HL-60/S4 (cell line): ENCODE data around the gene SRSF2.
"Not testable (repeated sequence)": the region's sequence is repeated elsewhere in the genome, so short reads cannot be mapped to it uniquely, and the experiment has no call there.

ENCODE experiments used
- in situ Hi-C: fragments of 300-500 bp; cut with MboI; formaldehyde crosslinking; loops from 2 replicates; pipeline ENCODE4 v1.14.3; 2022; ENCODE audit warnings: low sequenced_read_pairs

The SRSF2 gene

DNA sequence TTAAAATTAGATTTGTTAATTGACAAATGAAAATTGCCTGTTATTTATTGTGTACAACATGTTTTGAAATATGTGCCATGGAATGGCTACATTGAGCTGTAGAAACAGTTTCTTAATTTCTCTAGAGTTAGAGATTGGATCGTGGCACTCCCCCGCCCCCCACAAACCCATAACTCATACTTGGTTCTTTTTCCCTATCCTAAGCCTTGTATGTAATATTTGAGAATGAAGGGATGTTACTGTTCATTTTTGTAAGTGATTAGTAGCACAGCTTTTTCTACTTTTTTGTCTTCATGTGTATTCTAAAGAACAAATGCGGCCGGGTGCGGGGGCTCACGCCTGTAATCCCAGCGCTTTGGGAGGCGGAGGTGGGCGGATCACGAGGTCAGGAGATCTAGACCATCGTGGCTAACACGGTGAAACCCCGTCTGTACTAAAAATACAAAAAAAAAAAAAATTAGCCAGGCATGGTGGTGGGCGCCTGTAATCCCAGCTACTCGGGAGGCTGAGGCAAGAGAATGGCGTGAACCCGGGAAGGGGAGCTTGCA is 2.5 kb upstream of the SRSF2 start:
- in situ Hi-C loops, result not testable (repeated sequence)

DNA sequence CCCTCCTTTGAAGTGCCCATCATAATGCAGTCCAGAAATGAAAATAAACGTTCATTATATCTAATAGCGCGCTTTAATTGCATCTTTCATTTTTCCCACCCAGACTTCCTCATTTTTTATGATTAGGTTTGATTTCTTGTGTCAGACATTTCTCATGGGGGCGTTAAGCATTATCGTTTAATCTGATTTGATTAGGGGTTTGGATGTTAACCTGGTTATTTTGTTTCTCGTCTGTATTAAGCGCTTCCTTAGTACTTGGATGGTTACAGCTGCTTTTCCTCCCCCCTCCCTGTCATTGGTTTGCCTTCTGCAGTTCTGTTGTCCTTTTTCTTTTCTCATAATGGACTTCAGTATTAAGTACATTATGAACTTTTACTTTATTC is 1.3 kb upstream of the SRSF2 start:
- in situ Hi-C loops, result no loop called here

DNA sequence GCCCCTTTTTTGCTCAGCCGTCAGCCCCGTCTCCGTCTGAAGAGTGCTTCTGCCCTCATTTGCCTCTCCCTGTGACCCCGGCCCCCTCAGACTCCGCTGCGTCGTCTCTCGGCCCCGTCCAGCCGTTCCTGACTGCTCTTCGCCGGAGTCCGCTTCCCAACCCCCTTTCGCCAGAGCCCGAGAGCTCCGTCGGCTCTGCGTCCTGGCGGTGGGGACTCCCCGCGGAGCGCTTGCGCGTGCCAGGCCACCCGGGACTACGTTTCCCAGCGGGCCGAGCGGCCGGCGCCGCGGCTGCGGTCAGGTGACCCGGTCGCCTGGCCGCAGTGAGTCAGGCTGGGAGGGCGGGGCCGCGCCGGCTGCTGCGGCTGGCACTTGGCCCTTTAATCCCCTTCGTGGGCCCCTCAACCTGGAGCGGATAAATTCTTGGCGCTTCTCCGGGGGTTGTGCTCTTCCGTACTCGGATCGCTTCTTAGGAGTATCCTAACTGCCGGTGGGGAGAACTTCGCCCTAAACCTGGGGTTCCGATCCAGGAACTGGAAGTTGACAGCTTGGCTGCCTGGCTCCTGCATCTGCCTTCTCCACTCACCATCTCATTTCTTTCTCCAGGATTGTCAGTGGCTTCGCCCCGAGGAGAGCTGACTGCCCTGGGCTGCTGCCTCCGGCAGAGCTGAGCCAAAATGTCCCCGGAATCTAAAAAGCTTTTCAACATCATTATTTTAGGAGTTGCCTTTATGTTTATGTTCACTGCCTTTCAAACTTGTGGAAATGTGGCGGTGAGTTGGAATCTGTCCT is 741 bp upstream of the SRSF2 start, which contains the start of gene MFSD11:
MFSD11 (plus strand) TSS at position 444 of the 792 bp plus-strand sequence; CDS start at position 678, 234 bp downstream.
- in situ Hi-C loops, result no loop called here

DNA sequence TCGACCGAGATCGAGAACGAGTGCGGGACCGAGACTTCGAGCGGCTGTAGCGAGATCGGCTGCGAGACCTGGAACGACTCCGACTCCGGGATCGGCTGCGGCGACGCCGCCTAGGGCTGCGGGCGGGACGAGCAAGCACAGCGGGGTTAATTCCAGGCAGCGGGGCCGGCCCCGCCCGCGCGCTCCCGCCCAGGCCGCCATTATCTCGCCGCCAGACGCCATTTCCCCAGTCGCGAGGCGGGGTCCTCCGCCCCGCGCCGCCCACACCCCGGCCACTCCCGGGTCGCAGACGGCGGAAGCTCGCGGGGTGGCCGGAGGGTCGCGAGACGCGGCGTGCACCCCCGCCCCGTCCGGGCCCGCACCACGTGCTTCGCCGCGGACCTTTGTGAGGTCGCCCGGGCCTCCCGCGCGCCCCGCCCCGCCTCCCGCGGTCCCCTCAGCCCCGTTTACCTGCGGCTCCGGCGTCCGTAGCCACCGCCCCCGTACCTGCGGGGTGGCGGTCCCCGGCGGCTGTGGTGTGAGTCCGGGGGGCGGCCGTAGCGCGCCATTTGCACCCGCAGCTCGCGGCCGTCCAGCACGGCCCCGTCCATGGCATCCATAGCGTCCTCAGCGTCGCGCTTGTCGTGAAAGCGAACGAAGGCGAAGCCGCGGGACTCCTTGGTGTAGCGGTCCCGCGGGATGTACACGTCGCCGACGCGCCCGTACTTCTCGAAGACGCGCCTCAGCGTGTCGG is 616 bp downstream of the SRSF2 start:
- in situ Hi-C loops, result no loop called here

DNA sequence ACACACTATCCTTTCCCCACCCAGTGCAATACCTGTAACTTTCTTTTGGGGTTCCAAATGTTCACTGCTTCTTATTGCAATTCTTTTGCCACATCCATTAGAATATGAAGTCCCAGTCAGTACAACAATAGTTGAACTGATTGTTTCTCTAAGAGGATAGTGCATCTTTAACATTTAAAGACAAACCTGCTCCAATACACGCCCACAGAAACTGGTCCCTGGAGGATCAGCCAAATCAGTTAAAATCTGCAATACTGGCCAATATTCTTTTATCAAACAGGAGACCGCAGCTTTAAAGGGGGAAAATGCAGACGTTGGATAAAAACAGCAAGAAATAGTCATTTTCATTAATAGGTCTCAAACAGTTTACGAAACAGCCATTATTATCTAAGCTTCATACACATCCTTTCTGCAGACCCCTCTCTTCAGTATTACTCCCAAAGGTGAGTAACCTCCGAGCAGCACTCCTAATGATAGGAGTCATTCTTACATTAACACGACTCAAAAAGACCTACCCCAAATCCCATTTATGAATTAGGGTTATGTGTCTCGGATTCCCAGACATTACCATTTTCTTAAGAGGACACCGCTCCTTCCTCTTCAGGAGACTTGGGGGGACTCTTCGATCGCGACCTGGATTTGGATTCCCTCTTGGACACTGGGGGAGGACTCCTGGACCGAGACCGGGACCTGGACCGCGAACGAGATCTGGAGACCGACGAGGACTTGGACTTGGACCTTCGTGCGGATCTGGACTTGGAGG is 1.4 kb downstream of the SRSF2 start:
- in situ Hi-C loops, result no loop called here

DNA sequence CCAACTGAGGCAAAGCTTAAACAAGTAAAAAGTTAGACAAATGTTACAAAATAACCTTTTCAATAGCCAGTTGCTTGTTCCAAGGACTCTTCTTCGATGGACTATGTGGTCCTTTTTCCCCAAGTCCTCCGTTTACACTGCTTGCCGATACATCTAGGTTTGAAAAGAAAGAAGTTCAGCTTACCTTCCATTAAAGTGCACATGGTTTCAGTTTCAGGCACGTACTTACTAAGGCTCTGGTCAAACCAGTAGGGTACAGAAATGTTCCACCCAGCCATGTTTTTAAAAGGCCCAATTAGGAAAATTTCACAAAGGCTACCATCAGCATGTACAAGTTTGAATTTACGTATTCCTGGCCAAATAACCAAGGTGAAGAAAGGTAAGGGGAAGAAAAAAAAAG is 2.1 kb downstream of the SRSF2 start:
- in situ Hi-C loops, result no loop called here

DNA sequence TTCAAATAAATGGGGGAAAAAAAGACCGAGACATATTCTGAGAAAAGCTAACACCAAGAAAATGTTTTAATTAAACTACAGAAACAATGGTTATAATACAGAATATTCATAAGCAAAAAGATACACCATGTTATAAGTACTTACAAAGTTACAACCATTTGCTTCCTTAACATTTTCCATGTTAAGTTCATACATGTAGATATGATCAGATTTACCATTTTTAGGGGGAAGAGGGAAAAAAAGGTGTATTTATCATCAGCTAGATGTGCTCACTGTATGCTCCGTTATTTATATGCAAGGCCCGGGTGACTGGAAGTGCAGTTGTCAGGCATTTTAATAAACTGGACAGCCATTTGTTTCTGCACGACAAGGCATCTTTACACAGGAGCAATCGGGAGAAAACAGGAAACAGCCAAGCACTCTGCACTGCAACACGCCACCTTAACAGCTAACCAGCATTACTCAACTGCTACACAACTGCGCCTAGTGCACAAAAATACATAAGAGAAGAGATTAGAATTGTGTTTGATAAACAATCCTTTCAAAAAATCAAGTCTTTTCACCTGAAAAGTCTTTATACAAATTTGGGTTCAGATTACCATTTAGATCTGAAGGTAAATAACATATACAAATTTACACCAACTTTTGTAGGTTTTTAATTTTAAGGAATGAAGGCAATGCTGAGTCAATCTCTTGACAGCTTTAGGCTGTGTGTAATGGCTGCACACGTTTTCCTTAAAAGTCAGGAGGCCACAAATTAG is 2.9 kb downstream of the SRSF2 start:
- in situ Hi-C loops, result no loop called here

DNA sequence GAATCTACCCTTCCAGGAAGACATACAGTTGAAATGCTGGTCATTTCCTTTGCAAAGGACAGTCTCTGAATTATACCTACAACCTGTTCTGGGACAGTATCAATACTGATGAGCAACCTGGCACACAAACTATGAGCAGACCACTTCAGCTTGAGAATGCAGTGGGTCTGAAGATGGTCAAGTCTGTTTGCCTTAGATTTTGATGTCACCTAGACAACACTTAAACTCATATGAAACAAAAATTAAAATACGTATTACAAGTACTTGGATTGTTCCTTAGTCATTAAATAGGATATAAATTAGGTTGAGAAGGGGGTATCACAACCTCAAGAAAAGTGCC is 3.5 kb downstream of the SRSF2 start:
- in situ Hi-C loops, result no loop called here

DNA sequence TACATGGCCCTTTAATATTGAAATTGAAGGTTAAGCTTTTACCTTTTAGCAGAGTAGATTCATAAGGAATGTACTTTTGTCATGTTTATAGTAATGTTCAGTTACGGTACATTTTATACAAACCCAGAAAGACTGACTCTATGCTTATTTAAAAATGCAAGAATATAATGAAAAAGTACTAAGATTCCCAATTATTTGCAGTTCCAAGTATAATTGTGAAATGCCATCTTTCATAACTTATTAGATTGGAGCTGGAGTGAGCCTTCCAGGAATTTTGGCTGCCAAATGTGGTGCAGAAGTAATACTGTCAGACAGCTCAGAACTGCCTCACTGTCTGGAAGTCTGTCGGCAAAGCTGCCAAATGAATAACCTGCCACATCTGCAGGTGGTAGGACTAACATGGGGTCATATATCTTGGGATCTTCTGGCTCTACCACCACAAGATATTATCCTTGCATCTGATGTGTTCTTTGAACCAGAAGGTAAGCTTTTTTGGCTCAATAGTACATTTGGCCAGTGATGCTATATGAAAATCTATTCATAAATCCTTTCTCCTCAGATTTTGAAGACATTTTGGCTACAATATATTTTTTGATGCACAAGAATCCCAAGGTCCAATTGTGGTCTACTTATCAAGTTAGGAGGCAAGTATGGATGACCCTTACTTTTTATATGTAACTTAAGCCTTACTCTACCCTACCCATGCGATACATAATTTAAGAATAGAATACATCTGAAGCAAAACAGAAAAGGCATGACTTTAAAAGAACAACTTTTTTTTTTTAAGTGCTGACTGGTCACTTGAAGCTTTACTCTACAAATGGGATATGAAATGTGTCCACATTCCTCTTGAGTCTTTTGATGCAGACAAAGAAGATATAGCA is 4.2 kb downstream of the SRSF2 start:
- in situ Hi-C loops, result no loop called here

DNA sequence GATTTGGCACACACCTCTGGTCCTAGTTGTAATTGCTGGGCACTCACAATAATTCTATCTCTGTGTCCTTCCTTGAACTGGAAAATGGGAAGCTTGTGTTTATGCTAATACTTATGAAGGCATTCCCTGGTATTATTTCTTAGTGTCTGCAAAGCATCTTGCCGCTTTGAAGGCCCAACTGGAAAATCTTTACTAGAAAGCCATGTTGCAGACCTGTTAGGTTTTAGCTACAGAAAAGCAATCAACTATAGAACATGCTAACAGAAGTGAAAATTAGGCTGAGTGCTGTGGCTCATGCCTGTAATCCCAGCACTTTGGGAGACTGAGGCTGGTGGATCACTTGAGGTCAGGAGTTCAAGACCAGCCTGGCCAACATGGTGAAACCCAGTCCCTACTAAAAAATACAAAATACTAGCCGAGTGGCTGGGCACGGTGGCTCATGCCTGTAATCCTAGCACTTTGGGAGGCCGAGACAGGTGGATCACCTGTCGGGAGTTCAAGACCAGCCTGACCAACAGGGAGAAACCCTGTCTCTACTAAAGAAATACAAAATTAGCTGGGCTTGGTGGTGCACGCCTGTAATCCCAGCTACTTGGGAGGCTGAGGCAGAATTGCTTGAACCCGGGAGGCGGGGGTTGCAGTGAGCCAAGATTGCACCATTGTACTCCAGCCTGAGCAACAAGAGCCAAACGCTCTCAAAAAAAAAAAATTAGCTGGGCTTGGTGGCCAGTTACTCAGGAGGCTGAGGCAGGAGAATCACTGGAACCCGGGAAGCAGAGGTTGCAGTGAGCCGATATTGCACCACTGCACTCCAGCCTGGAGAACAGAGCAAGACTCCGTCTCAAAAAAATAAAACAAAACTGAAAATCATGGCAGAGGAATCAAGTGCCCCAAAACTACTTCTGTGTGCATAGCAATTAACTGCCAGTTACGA is 5.1 kb downstream of the SRSF2 start:
- in situ Hi-C loops, result not testable (repeated sequence)

DNA sequence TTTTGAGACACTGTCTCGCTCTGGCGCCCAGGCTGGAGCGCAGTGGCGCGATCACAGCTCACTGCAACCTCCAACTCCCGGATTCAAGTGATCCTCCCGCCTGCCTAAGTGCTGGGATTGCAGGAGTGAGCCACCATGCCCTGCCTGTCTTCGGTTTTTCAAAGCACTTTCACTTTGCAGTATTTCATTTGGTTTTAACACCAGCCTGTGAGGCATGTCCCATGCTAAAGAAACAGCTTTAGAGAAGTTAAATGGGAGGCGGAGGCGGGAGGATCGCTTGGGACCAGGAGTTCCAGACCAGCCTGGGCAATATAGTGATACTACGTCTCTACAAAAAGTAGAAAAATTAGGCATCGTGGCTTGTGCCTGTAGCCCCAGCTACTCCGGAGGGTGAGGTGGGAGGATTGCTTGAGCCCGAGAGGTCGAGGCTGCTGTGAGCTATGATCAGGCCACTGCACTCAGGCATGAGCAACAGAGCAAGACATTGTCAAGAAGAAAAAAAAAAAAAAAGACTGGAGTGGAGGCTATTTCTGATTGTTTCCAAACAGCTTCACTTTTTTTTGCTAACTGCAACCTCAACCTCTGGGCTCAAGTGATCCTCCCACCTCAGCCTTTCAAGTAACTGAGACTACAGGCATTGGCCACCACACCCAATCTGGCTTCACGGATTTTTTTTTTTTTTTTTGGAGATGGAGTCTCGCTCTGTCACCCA is 9.2 kb downstream of the SRSF2 start:
- in situ Hi-C loops, result no loop called here

DNA sequence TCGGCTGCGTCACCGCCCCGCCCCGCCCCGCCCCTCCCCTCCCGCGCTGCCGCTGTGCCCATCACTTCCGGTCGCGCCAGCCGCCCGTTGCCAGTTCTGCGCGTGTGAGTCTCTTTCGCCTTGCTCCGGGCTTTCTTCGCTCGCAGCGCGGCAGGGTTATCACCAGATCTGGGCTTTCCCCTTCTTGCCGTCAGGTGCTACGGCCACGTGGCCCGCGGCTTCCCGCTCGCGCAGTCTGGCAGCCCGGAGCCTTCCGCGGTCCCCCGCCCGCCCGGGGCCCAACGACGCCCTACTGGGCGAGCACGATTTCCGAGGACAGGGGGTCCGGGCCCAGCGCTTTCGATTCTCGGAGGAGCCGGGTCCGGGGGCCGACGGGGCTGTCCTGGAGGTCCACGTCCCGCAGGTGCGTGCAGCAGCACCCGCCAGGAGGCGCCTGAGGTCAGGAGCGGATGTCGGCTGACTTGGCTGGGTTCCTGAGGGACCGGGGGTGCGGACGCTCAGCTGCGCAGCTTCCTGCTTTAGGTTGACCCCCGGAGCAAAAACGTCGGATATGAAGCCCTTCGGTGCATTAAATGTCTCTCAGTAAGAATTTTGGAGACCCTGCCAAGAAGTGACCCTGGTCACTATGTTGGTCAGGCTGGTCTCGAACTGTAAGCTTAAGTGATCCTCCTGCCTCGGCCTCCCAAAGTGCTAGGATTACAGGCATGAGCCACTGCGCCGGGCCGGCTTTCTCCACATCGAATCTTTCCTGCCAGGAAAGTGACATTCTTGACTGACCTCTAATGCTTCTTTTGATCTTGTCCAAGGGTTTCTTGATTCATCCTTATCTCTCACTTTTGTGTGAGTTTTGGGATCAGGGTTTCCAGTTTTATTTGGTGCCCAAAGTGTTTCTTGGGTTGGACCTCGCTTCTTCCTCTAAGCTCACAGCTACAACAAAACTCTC is 10.1 kb downstream of the SRSF2 start, which contains the start of gene METTL23:
METTL23 (plus strand) TSS at position 64 of the 943 bp plus-strand sequence. CDS start 2,872 bp downstream, outside the sequence.
- in situ Hi-C loops, result no loop called here

DNA sequence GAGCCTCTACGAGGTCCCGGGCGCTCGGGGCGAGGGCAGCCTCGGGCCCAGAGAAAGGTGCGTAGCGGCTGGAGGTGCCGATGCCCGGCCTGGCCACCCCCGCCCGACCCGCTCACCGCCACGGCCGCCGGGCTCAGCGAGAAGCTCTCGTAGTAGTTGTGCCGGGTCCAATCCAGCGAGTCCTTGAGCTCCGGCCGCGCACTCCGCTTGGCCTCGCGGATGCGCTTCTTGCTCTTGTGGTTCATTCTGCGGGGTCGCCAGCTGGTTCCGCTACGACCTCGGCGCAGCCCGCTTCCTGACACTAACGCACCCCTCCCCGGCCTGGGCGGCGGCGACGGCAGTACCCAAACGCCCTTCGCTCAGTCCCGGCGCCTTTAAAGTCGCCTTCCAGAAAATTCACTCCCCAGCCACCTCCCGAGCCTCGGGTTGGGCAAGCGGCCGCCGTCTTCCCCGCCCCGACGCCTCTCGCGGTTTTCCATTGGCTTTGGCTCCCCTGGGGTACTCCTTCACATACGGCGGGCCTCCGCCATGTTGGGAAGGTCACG is 10.8 kb downstream of the SRSF2 start, which contains the start of gene JMJD6:
JMJD6 (minus strand) TSS at position 376 of the 545 bp plus-strand sequence; CDS start at position 245, 131 bp downstream.
- in situ Hi-C loops, result no loop called here

DNA sequence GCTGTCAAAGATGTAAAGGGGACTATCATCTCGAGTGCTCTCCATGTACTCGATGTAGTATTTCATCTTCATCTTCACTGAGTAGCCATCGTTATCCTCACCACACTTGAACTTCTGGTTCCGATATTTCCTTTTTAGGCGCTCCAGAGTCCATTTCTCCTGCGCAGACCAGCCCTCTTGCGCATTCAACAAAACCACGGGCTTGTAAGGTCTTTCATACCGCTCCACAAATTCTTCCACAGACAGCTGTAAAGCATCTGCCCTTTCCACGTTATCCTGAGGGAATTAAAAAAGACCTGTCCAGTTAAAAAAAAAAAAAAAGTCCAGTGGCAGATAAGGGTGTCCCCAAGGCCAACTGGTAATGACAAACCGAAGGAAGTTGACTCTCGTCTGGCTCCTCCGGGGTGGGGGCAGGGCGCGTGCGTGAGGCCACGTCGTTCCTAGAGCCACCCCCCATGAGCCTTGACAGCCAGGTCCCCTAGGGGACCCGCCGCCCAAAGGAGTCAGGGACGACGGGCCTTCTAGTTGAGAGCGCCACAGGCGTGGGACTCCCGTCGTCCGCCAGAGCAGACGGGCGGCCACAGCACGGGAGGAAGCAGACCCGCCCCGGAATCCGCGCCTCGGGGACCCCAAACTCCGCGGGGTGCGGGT is 11.4 kb downstream of the SRSF2 start:
- in situ Hi-C loops, result no loop called here

DNA sequence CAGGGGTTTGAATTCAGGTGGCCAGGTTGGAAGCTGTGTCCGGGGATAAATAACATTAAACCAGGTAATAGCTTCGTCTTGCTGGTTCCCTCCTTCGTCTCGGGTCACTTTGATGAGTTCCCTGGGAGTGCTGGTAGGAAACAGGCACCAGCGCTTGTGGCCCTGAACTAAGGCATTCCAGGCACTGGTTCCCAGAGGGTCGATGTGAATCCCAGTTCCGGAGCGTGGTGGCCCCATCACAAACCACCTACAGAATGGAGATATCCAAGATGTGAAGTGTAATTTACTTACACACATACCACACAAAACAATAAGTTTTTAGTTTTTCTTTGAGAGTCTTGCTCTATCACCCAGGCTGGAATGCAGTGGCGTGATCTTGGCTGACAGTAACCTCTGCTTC is 13.3 kb downstream of the SRSF2 start:
- in situ Hi-C loops, result no loop called here

DNA sequence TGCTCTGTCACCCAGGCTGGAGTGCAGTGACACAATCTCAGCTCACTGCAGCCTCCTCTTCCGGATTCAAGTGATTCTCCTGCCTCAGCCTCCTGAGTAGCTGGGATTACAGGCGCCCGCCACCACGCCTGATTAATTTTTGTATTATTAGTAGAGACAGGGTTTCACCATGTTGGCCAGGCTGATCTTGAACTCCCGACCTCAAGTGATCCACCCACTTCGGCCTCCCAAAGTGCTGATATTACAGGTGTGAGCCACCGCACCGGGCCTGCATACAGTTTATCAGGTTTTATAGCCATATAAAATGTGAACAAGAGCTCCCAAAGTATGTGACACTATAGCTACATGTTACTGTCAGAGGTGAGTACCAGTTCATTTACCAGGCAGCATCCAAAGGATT is 14.2 kb downstream of the SRSF2 start:
- in situ Hi-C loops, result not testable (repeated sequence)
